Osteocyte (in vitro differentiated cells): ENCODE results near the gene EXOSC2. TPM values are rescaled to one million over a fixed set of nuclear protein-coding genes. Genes with fewer than 3 reads are reported as not detected.

Source experiments
- DNase-seq: peaks from one replicate; pipeline ENCODE4 v3.0.0; 2021; ENCODE audit warnings: mixed read lengths; ENCODE audit not compliant: unreplicated experiment; ENCODE audit errors: extremely low spot score
- H3K27ac Mint-ChIP-seq: one replicate; pipeline ENCODE4 v1.8.0; 2021; ENCODE audit warnings: mild to moderate bottlenecking, mixed read lengths; ENCODE audit not compliant: unreplicated experiment
- H3K27me3 Mint-ChIP-seq: one replicate; pipeline ENCODE4 v1.8.0; 2021; ENCODE audit warnings: mixed read lengths; ENCODE audit not compliant: unreplicated experiment
- H3K36me3 Mint-ChIP-seq: one replicate; pipeline ENCODE4 v1.8.0; 2021; ENCODE audit warnings: mixed read lengths; ENCODE audit not compliant: unreplicated experiment
- H3K4me1 Mint-ChIP-seq: one replicate; pipeline ENCODE4 v1.8.0; 2021; ENCODE audit warnings: mixed read lengths; ENCODE audit not compliant: unreplicated experiment
- H3K4me3 Mint-ChIP-seq: one replicate; pipeline ENCODE4 v1.8.0; 2021; ENCODE audit warnings: mild to moderate bottlenecking, moderate library complexity, mixed read lengths; ENCODE audit not compliant: unreplicated experiment
- H3K9me3 Mint-ChIP-seq: one replicate; pipeline ENCODE4 v1.8.0; 2021; ENCODE audit warnings: mixed read lengths; ENCODE audit not compliant: unreplicated experiment
- total RNA-seq: library from RNA; stranded (reverse); gene quantifications from 2 replicates; pipeline ENCODE4 v1.2.1, GENCODE V29; 2021
- TF ChIP-seq, protein P1 (sequence below): fragments of 200-600 bp; sonication (generic); IDR thresholded peaks from 2 replicates; pipeline ENCODE4 v1.5.0; 2021; ENCODE audit warnings: antibody characterized with exemption, mild to moderate bottlenecking, moderate library complexity

The EXOSC2 gene
- total RNA-seq, 1 donor from 2014 or later, result 26.1 TPM

DNA sequence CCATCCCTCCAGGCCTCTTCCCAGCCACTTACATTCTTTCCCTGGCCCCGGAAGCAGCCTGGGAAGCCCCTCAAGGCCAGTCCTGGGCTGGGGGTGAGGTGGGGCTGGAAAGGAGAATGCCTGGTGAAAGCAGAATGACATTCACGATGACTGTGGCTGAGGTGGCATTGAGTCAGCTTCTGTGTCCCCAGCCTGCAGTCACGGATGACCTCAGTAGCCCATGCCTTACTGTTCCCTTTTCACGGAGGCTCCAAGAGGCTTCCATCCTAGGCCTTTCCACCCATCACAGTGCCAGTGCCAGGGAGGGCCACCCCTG is 26.5 kb upstream of the EXOSC2 start:
- Mint-ChIP-seq H3K27me3 (peaks cover 54% of the 10 kb centered on the region), H3K4me3 (no peak overlapping the region), H3K36me3 (no peaks in the 10 kb centered on the region), H3K27ac (no peak overlapping the region), H3K9me3 (no peaks in the 10 kb centered on the region), H3K4me1 (peaks cover 23% of the 10 kb centered on the region)
- TF ChIP-seq, protein P1, sequence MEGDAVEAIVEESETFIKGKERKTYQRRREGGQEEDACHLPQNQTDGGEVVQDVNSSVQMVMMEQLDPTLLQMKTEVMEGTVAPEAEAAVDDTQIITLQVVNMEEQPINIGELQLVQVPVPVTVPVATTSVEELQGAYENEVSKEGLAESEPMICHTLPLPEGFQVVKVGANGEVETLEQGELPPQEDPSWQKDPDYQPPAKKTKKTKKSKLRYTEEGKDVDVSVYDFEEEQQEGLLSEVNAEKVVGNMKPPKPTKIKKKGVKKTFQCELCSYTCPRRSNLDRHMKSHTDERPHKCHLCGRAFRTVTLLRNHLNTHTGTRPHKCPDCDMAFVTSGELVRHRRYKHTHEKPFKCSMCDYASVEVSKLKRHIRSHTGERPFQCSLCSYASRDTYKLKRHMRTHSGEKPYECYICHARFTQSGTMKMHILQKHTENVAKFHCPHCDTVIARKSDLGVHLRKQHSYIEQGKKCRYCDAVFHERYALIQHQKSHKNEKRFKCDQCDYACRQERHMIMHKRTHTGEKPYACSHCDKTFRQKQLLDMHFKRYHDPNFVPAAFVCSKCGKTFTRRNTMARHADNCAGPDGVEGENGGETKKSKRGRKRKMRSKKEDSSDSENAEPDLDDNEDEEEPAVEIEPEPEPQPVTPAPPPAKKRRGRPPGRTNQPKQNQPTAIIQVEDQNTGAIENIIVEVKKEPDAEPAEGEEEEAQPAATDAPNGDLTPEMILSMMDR, result no peak
- DNase-seq, result no peak

DNA sequence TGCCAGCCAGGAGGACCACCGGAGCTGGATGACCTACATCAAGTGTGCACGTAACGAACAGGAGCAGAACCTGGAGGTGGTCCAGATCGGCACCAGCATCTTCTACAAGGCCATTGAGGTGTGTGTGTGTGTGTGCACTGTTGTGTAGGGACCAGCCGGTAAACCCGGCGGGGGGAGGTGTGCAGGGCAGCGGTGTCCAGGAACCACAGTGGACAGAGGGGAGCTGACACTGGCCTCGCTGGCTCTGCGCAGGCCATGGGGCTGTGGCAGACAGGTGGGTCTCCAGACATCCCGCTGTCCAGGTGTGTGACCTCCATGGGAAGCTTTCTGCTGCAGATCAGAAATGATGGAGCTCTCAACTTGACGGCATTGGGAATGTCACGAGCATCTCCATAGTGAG is 25.4 kb upstream of the EXOSC2 start:
- TF ChIP-seq, protein P1, result no peak
- H3K4me3 Mint-ChIP-seq, result no peak overlapping the region

DNA sequence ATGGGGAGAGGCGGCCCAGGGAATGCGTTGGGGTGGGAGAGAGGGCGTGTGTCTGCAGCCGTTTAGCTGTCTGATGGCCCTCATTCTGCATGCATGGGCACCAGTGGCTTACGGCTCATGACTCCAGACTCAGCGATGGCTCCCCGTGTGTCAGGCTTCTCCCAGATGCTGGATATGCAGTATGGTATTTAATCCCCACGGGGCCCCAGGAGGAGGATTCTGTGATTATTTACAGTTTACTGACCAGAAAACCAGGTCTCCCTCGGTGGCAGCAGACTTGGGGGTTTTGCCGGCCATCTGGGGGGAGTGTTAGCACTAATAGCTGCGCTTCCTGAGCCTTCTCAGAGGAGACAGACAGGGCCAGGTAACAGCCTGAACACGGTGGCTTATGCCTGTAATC is 24.9 kb upstream of the EXOSC2 start:
- Mint-ChIP-seq H3K27me3 (peaks cover 39% of the 10 kb centered on the region), H3K36me3 (no peaks in the 10 kb centered on the region), H3K9me3 (no peaks in the 10 kb centered on the region), H3K4me1 (peaks cover 25% of the 10 kb centered on the region), H3K4me3 (no peak overlapping the region), H3K27ac (no peak overlapping the region)
- TF ChIP-seq, protein P1, result no peak
- no peak for DNase-seq

More for the DNA sequence above, 25.4 kb upstream of the EXOSC2 start:
- DNase-seq, result no peak
- H3K4me1 Mint-ChIP-seq, result peaks cover 27% of the 10 kb centered on the region
- H3K9me3 Mint-ChIP-seq, result no peaks in the 10 kb centered on the region
- H3K27me3 Mint-ChIP-seq, result peaks cover 42% of the 10 kb centered on the region
- no peaks in the 10 kb centered on the region for H3K36me3 Mint-ChIP-seq
- H3K27ac Mint-ChIP-seq, result no peak overlapping the region

DNA sequence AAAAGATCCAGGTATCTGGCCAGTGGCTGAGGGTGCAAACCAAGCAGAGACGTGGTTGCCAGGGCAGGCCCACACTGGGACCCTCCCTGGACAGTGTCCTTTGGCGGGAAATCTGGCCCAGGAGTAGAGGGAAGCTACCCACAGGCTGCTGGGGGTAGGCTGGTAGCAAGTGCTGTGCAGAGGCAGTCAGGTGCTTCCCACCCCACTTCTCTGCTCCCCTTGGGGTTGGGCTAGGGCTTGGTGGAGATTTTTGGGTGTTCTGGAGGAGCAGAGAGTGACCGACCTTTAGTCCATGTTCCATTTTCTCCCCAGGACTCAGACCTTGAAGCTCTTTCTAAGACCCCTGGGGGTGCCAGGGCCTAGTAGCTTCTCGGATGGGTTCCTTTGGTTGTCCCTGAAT is 23.6 kb upstream of the EXOSC2 start:
- Mint-ChIP-seq H3K27me3 (peaks cover 32% of the 10 kb centered on the region), H3K9me3 (no peaks in the 10 kb centered on the region), H3K4me1 (peaks cover 18% of the 10 kb centered on the region), H3K36me3 (no peaks in the 10 kb centered on the region), H3K27ac (no peak overlapping the region), H3K4me3 (no peak overlapping the region)
- DNase-seq, result no peak
- TF ChIP-seq, protein P1, result no peak

DNA sequence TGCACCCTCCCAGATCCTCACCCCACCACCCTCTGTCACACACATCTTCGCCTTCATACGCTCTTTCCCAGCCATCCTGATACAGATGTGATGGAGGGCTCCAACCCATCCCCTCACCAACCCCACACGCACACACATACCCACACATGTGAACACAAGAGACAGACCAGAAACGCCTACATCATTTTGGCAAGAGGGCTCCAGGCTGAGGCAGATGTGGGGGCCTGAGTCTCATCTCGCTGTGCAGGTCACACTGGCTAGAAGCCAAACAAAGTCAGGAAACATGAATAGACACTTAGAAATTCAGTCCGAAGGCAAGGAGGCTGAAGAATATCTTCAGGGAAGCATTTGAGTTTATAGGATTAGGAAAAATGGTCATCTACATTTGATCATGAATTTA is 22.9 kb upstream of the EXOSC2 start:
- Mint-ChIP-seq H3K27ac (no peak overlapping the region), H3K4me3 (no peak overlapping the region), H3K4me1 (peaks cover 13% of the 10 kb centered on the region), H3K27me3 (peaks cover 28% of the 10 kb centered on the region), H3K9me3 (no peaks in the 10 kb centered on the region), H3K36me3 (no peaks in the 10 kb centered on the region)
- TF ChIP-seq, protein P1, result no peak
- no peak for DNase-seq
